Brain microvascular endothelial cell (primary cell): Measurements from ENCODE around the gene SOHLH1.
A peak's percentile ranks its signal among the peaks of the same experiment; 100 is the strongest.

Experiments used
- DNase-seq: peaks from one replicate; pipeline ENCODE4 v3.0.0-alpha.2; 2020
- H3K27ac ChIP-seq: fragments of 250-450 bp; sonication (Bioruptor Pico); 2 replicates; pipeline ENCODE4 v1.5.1; 2020; ENCODE audit warnings: mild to moderate bottlenecking, moderate library complexity
- H3K27me3 ChIP-seq: fragments of 250-450 bp; sonication (Bioruptor Pico); replicated peaks from 2 replicates; pipeline ENCODE4 v1.5.1; 2020; ENCODE audit warnings: mild to moderate bottlenecking
- H3K36me3 ChIP-seq: fragments of 250-450 bp; sonication (Bioruptor Pico); replicated peaks from 2 replicates; pipeline ENCODE4 v1.5.1; 2020; ENCODE audit warnings: mild to moderate bottlenecking
- H3K4me3 ChIP-seq: 2 replicates; pipeline ENCODE4 v1.5.1; 2011; ENCODE audit warnings: low read depth, mild to moderate bottlenecking, control low read depth, low read length, moderate library complexity
- CTCF ChIP-seq: IDR thresholded peaks from 2 replicates; pipeline ENCODE4 v1.5.1; 2011; ENCODE audit warnings: low read depth, mild to moderate bottlenecking, moderate library complexity, low read length, control low read depth, inconsistent platforms; ENCODE audit errors: missing control alignments
- in situ Hi-C: cut with HindIII; loops from 2 replicates; pipeline ENCODE4 v1.10.0; 2017; ENCODE audit warnings: low sequenced_read_pairs, low pct_ligation_motif_present

The SOHLH1 gene

GRCh38 chr9:135704483-135704882, 5.2 kb upstream of the SOHLH1 start:
- no peaks in the 10 kb centered on the region for H3K36me3 ChIP-seq
- in situ Hi-C loops: no loop called here
- no peak overlapping the region for H3K4me3 ChIP-seq
- peaks cover 3% of the 10 kb centered on the region for H3K27me3 ChIP-seq
- H3K27ac ChIP-seq: no peak overlapping the region
- no peak for DNase-seq
- TF ChIP-seq CTCF: no peak

GRCh38 chr9:135703726-135704125, 4.4 kb upstream of the SOHLH1 start:
- in situ Hi-C loops: no loop called here
- no peak for TF ChIP-seq CTCF

GRCh38 chr9:135701959-135702721, 2.9 kb upstream of the SOHLH1 start, which contains the start of gene KCNT1:
Gene KCNT1 (plus strand): TSS chr9:135702185. CDS start chr9:135702259, 74 bp downstream.
- peak within 1 kb of the TSS; percentile 9 for H3K4me3 ChIP-seq
- H3K27ac ChIP-seq: no peak within 1 kb of the TSS
- peak; percentile 10 for DNase-seq
- in situ Hi-C loops: no loop called here
- H3K27me3 ChIP-seq: peaks cover 3% of the 10 kb centered on the region
- peak; percentile 49 for TF ChIP-seq CTCF
- H3K36me3 ChIP-seq: no peaks in the 10 kb centered on the region

More at GRCh38 chr9:135703726-135704125, 4.4 kb upstream of the SOHLH1 start:
- Histone ChIP-seq H3K36me3 (no peaks in the 10 kb centered on the region), H3K27ac (no peak overlapping the region), H3K4me3 (no peak overlapping the region), H3K27me3 (peaks cover 3% of the 10 kb centered on the region)
- DNase-seq: no peak

- no peak overlapping the region for H3K27ac ChIP-seq
- TF ChIP-seq CTCF: no peak
- peaks cover 3% of the 10 kb centered on the region for H3K27me3 ChIP-seq
- no peaks in the 10 kb centered on the region for H3K36me3 ChIP-seq
- peak overlapping the region; percentile 9 for H3K4me3 ChIP-seq
- DNase-seq: no peak
- in situ Hi-C loops: no loop called here
Observed at GRCh38 chr9:135701067-135701958, 2.0 kb upstream of the SOHLH1 start.

GRCh38 chr9:135700525-135700924, 1.2 kb upstream of the SOHLH1 start:
- Histone ChIP-seq H3K27ac (no peak overlapping the region), H3K27me3 (peaks cover 3% of the 10 kb centered on the region), H3K4me3 (no peak overlapping the region), H3K36me3 (no peaks in the 10 kb centered on the region)
- no peak for TF ChIP-seq CTCF
- in situ Hi-C loops: no loop called here
- no peak for DNase-seq
